Hematopoietic multipotent progenitor cell treated with erythropoietin and hydrocortisone succinate and interleukin-3 and kit ligand, for 4 days (in vitro differentiated cells): ENCODE data around the gene OSBPL1A.

ENCODE experiments used
- DNase-seq: peaks from one replicate; pipeline ENCODE4 v3.0.0-alpha.2; 2015

The OSBPL1A gene

GRCh38 chr18:24397694-24398368 is at the start of gene OSBPL1A:
Gene OSBPL1A (minus strand): TSS chr18:24397824. CDS start chr18:24377533, 20,291 bp downstream.
- DNase-seq = peak; percentile 98

- DNase-seq = peak; percentile 40
Measured at GRCh38 chr18:24446953-24447538, 49.4 kb upstream of the OSBPL1A start.

GRCh38 chr18:24446453-24446852 is 48.8 kb upstream of the OSBPL1A start:
- DNase-seq = no peak

GRCh38 chr18:24443870-24444269 is 46.2 kb upstream of the OSBPL1A start:
- DNase-seq = peak; percentile 83

GRCh38 chr18:24436939-24437338 is 39.3 kb upstream of the OSBPL1A start:
- peak; percentile 29 for DNase-seq

GRCh38 chr18:24432618-24433017 is 35.0 kb upstream of the OSBPL1A start:
- peak; percentile 75 for DNase-seq

GRCh38 chr18:24429188-24429587 is 31.6 kb upstream of the OSBPL1A start:
- DNase-seq = no peak

GRCh38 chr18:24428709-24429108 is 31.1 kb upstream of the OSBPL1A start:
- no peak for DNase-seq

- DNase-seq = peak; percentile 58
Measured at GRCh38 chr18:24427484-24427883, 29.9 kb upstream of the OSBPL1A start.

GRCh38 chr18:24426398-24427294 is 29.0 kb upstream of the OSBPL1A start, which contains the start of gene IMPACT:
Gene IMPACT (plus strand): TSS chr18:24426670. CDS start chr18:24426757, 87 bp downstream.
- DNase-seq = peak; percentile 94

- DNase-seq = no peak
Measured at GRCh38 chr18:24426073-24426397, 28.4 kb upstream of the OSBPL1A start.

- DNase-seq = no peak
Measured at GRCh38 chr18:24421831-24422230, 24.2 kb upstream of the OSBPL1A start.

GRCh38 chr18:24420551-24420950 is 22.9 kb upstream of the OSBPL1A start:
- no peak for DNase-seq

GRCh38 chr18:24417480-24417879 is 19.9 kb upstream of the OSBPL1A start:
- peak; percentile 66 for DNase-seq

- peak; percentile 60 for DNase-seq
Measured at GRCh38 chr18:24414349-24415003, 16.9 kb upstream of the OSBPL1A start.

GRCh38 chr18:24413148-24413547 is 15.5 kb upstream of the OSBPL1A start:
- no peak for DNase-seq

GRCh38 chr18:24408496-24408895 is 10.9 kb upstream of the OSBPL1A start:
- DNase-seq = no peak

- DNase-seq = no peak
Measured at GRCh38 chr18:24404591-24404990, 7.0 kb upstream of the OSBPL1A start.

- DNase-seq = no peak
Measured at GRCh38 chr18:24403076-24403475, 5.5 kb upstream of the OSBPL1A start.

- DNase-seq = peak; percentile 39
Measured at GRCh38 chr18:24402209-24402785, 4.7 kb upstream of the OSBPL1A start.

GRCh38 chr18:24400587-24400986 is 3.0 kb upstream of the OSBPL1A start:
- no peak for DNase-seq

- DNase-seq = no peak
Measured at GRCh38 chr18:24398540-24398939, 916 bp upstream of the OSBPL1A start.
